ENCODE results near the gene DDN.

GRCh38 chr12:48952691-48953090 lies 46.5 kb downstream of the DDN start:
- no peak for TF ChIP-seq CTCF (IDR thresholded peaks at IDR 0.05 in 8 of 11, conservative IDR thresholded peaks at IDR 0.05 in 3 of 11)
- TF ChIP-seq POLR2A (IDR thresholded peaks at IDR 0.05) = no peak
- no peak for TF ChIP-seq POLR2AphosphoS5 (IDR thresholded peaks at IDR 0.05)

Data from spleen (tissue), 7 donors.